ENCODE data around the gene OR6B3.

OR6B3 gene

GRCh38 chr2:240014327-240014726, 39.0 kb downstream of the OR6B3 start:
- Histone ChIP-seq H3K9me3 (ENCODE audit: control insufficient read depth, insufficient read depth, low read length) (no peaks in the 10 kb centered on the region), H3K27ac (ENCODE audit: low read depth, low read length) (no peak overlapping the region), H4K20me1 (ENCODE audit: control insufficient read depth, insufficient read depth, low read depth, low read length) (no peaks in the 10 kb centered on the region), H3K4me1 (ENCODE audit: control insufficient read depth, low read length) (no peaks in the 10 kb centered on the region), H3K27me3 (ENCODE audit: control insufficient read depth, low read length) (no peaks in the 10 kb centered on the region), H3K9me2 (replicated peaks; ENCODE audit: control insufficient read depth, low read length) (no peaks in the 10 kb centered on the region), H3K36me3 (ENCODE audit: control insufficient read depth, low read length) (peaks cover 92% of the 10 kb centered on the region), H3K79me2 (ENCODE audit: control insufficient read depth, low read length) (peaks cover 3% of the 10 kb centered on the region), H3K4me2 (ENCODE audit: low read length) (no peak overlapping the region), H3K4me3 (ENCODE audit: low read length) (no peak overlapping the region), H3F3A (ENCODE audit: control insufficient read depth, insufficient read depth) (no peaks in the 10 kb centered on the region)
- TF ChIP-seq CTCF (IDR thresholded peaks at IDR 0.05; ENCODE audit: low read depth, low read length, poor library complexity, severe bottlenecking) (no peak), EZH2phosphoT487 (IDR thresholded peaks at IDR 0.05; ENCODE audit: borderline replicate concordance, low read length) (no peak)

- peaks cover 2% of the 10 kb centered on the region for H3K79me2 ChIP-seq (ENCODE audit: control insufficient read depth, low read length)
- no peak overlapping the region for H3K4me3 ChIP-seq (ENCODE audit: low read length)
- H3K9me3 ChIP-seq (ENCODE audit: control insufficient read depth, insufficient read depth, low read length), result no peaks in the 10 kb centered on the region
- no peak overlapping the region for H3K27ac ChIP-seq (ENCODE audit: low read depth, low read length)
- no peaks in the 10 kb centered on the region for H3K4me1 ChIP-seq (ENCODE audit: control insufficient read depth, low read length)
- H3K27me3 ChIP-seq (ENCODE audit: control insufficient read depth, low read length), result no peaks in the 10 kb centered on the region
- H3K4me2 ChIP-seq (ENCODE audit: low read length), result no peak overlapping the region
- H4K20me1 ChIP-seq (ENCODE audit: control insufficient read depth, insufficient read depth, low read depth, low read length), result no peaks in the 10 kb centered on the region
- peaks cover 92% of the 10 kb centered on the region for H3K36me3 ChIP-seq (ENCODE audit: control insufficient read depth, low read length)
- no peaks in the 10 kb centered on the region for H3K9me2 ChIP-seq (replicated peaks; ENCODE audit: control insufficient read depth, low read length)
- H3F3A ChIP-seq (ENCODE audit: control insufficient read depth, insufficient read depth), result no peaks in the 10 kb centered on the region
- TF ChIP-seq EZH2phosphoT487 (IDR thresholded peaks at IDR 0.05; ENCODE audit: borderline replicate concordance, low read length), result no peak
- peak; percentile 44 for TF ChIP-seq CTCF (IDR thresholded peaks at IDR 0.05; ENCODE audit: low read depth, low read length, poor library complexity, severe bottlenecking)
Observed at GRCh38 chr2:240013343-240013742, 40.0 kb downstream of the OR6B3 start.

- no peaks in the 10 kb centered on the region for H3F3A ChIP-seq (ENCODE audit: control insufficient read depth, insufficient read depth)
- no peak for TF ChIP-seq CTCF (IDR thresholded peaks at IDR 0.05; ENCODE audit: low read depth, low read length, poor library complexity, severe bottlenecking)
- TF ChIP-seq EZH2phosphoT487 (IDR thresholded peaks at IDR 0.05; ENCODE audit: borderline replicate concordance, low read length), result no peak
- H3K4me1 ChIP-seq (ENCODE audit: control insufficient read depth, low read length), result no peaks in the 10 kb centered on the region
- no peaks in the 10 kb centered on the region for H3K9me2 ChIP-seq (replicated peaks; ENCODE audit: control insufficient read depth, low read length)
- H3K27me3 ChIP-seq (ENCODE audit: control insufficient read depth, low read length), result no peaks in the 10 kb centered on the region
- no peak overlapping the region for H3K27ac ChIP-seq (ENCODE audit: low read depth, low read length)
- 0 out of 2 replicates have a peak, but pooled peaks cover 3% of the 10 kb centered on the region for H4K20me1 ChIP-seq (ENCODE audit: control insufficient read depth, insufficient read depth, low read depth, low read length)
- no peaks in the 10 kb centered on the region for H3K9me3 ChIP-seq (ENCODE audit: control insufficient read depth, insufficient read depth, low read length)
- H3K36me3 ChIP-seq (ENCODE audit: control insufficient read depth, low read length), result peaks cover 77% of the 10 kb centered on the region
- H3K4me3 ChIP-seq (ENCODE audit: low read length), result no peak overlapping the region
- H3K79me2 ChIP-seq (ENCODE audit: control insufficient read depth, low read length), result no peaks in the 10 kb centered on the region
- H3K4me2 ChIP-seq (ENCODE audit: low read length), result no peak overlapping the region
Observed at GRCh38 chr2:240002983-240003382, 50.3 kb downstream of the OR6B3 start.
